HG03432 (cell line): ENCODE measurements around the gene SPATA25.
"Not testable (repeated sequence)": the region's sequence is repeated elsewhere in the genome, so short reads cannot be mapped to it uniquely, and the experiment has no call there.

ENCODE experiments used
- ATAC-seq: cut with Tn5 transposase; IDR thresholded peaks from one replicate; pipeline ENCODE4 v1.9.1; 2021; ENCODE audit warnings: mild to moderate bottlenecking, moderate library complexity; ENCODE audit not compliant: unreplicated experiment

The SPATA25 gene

DNA sequence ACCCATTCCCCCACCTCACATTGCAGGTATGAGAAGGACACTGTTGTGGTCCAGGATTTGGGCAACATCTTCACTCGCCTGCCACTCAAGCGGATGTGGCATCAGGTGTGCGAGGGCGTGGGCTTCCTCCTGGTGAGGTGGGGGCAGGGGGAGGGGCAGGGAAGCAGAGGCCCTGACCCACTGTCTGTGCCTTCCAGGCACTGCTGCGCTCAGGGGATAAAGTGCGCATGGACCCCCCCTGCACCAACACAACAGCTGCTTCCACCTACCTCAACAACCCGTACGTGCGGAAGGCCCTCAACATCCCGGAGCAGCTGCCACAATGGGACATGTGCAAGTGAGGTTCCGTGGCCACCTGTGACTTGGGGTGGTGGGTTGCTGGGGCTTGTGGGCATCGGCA is 7.4 kb upstream of the SPATA25 start:
- ATAC-seq, result no peak

DNA sequence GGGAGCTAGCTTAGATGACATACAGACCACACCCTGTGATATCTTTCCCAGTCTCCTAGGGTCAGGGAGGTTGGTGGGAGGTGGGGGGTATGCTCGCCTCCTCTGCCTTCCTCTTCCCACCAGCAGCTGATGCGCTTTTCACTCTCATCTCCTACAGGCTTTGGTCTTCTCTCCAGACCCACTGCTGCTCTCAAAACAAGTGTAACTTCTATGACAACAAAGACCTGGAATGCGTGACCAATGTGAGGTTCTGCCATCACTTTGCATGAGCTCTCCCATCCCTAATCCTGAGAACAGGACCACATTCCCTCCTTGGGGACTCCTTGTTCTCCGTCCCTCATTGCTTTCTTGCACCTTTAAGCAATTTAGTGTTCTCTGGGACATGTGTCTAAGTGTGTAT is 6.4 kb upstream of the SPATA25 start:
- no peak for ATAC-seq

DNA sequence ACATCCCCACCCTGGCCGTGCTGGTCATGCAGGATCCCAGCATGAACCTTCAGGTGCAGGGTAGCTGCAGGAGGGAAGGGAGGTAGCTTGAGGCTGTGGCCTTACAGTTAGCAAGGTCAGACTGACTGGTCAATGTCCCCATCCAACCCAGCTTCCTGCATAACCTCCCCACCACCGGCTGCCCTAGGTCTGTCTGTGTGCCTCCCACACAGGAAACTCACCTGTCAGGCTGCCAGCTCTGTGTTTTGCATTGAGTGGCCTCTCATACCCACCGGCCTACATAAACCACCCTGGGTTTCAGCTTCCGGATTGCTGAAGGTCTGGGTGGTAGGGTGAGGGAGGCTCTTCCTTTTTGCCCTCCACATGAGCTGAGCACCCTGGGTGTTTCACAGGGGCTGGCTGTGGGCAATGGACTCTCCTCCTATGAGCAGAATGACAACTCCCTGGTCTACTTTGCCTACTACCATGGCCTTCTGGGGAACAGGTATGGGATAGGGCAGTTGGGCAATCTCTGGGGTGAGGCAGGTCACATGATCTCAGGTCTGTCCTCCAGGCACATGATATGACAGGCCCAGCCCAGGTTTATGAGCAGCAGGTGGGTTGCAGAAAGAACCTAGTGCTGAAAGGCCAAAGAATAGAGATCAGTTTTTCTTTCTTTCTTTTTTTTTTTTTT is 5.5 kb upstream of the SPATA25 start:
- ATAC-seq, result no peak

DNA sequence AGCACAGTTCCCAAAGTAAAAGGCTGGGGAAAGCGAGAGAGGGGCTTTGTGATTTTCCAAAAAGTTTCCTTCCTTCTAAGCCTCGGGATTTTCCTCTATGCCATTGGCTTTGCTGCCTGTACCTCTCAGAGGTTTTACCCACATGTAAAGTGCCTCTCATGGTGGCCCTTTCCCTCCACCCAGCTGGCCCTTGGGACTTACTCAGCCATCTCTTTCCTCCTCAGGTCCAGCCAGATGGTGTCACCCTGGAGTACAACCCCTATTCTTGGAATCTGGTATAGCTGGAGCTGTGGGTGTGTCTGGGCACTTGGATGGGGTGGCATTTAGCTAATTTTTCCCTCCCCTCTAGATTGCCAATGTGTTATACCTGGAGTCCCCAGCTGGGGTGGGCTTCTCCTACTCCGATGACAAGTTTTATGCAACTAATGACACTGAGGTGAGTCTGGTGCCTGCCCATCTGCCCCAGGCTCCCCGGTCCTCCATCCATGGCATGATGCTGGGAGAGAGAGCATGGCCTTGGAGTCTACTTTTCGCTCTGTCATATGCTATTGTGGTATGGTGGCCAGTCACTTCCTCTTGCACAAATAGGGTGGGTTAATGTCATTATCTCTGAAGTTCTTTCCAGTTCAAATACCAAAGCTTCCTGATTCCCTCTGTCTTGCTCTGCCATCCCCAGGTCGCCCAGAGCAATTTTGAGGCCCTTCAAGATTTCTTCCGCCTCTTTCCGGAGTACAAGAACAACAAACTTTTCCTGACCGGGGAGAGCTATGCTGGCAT is 4.8 kb upstream of the SPATA25 start:
- no peak for ATAC-seq

DNA sequence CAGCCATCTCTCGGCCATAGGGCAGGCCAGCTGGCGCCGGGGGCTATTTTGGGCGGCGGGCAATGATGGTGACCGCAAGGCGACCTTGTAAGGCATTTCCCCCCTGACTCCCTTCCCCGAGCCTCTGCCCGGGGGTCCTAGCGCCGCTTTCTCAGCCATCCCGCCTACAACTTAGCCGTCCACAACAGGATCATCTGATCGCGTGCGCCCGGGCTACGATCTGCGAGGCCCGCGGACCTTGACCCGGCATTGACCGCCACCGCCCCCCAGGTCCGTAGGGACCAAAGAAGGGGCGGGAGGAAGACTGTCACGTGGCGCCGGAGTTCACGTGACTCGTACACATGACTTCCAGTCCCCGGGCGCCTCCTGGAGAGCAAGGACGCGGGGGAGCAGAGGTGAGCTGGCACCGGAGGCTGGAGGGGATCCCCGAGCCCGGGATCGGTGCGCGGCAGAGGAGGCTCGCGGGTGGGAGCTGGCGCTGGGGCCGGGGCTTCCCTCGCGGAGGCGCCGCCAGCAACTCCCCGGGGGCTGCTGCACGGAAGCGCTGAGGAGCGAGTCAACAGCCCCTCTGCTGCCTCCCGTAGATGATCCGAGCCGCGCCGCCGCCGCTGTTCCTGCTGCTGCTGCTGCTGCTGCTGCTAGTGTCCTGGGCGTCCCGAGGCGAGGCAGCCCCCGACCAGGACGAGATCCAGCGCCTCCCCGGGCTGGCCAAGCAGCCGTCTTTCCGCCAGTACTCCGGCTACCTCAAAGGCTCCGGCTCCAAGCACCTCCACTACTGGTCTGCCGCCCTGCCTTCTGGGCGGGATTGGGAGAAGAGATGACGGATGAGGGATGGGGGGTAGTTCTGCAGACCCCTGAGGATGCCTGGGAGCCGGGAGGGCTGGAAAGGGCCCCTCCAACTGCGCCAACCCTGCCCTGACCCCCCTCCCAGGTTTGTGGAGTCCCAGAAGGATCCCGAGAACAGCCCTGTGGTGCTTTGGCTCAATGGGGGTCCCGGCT is 3.9 kb upstream of the SPATA25 start, which contains the start of the genes CTSA and NEURL2:
Gene CTSA, plus strand, starts transcription at position 351 of the 999 bp plus-strand sequence. Its CDS starts 234 bp downstream, at position 585.
Gene NEURL2, minus strand, starts transcription at position 224 of the 999 bp plus-strand sequence. Its CDS starts 217 bp downstream, at position 7.
- peak; percentile 71 for ATAC-seq

DNA sequence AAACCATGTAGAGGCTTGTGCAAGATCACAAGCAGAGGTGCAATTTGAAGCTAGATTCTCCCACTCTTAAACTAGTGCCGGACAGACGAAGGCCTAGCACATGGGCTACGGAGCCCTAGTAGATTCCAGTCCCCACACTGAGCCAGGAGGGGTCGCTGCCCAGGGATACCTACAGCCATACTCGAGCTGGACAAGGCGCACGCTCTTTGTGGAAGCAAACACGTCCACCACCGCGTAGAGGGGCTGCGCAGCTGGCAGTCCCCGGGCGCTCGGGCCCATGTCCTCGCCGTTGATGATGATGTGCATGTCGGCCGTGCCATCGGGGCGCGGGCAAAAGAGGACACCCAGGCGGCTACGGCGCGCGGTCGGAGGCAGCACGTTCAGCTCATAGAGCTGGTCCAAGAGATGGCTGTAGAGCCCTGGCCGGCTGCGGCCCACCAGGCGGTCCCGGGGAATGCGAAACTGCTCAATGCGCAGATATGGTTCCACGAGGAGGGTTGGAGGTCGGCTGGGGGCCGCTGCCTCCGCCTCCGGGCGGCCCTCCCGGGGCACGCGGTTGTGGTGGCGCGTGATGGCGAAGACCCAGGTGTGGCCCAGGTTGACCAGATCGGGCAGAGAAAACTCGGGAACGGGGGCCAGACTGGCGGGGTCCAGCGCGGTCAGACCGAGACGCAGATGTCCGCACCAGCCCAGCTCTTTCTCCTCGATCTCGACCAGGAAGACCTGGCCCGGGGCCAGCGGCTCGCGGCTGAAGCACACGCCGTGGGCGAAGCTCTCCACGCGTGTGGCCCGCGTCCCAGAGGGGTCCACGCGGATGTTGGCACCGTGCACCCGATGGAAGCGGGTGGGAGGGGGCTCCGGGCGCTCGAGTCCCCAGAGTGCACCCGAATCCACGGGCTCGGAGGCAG is 2.9 kb upstream of the SPATA25 start:
- peak; percentile 24 for ATAC-seq

DNA sequence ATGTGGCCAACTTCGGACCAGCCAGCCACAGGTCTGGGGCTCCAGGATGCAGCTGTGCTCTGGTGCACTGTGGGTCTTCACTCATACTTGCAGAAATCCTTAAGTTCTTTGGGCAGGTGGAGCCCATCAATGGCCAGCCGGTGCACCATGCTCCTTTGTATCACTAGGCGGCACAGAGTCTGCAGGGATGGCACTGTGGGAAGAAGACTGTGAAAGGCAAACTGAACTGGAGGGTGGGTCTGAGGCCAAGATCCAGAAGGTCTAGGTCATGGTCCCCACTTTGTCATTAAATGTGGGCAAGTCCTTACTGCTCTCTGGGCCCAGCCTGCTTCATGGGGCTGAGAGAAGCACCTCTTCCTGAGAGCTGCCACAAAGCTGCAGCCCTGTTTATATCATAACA is 1.3 kb upstream of the SPATA25 start:
- no peak for ATAC-seq

DNA sequence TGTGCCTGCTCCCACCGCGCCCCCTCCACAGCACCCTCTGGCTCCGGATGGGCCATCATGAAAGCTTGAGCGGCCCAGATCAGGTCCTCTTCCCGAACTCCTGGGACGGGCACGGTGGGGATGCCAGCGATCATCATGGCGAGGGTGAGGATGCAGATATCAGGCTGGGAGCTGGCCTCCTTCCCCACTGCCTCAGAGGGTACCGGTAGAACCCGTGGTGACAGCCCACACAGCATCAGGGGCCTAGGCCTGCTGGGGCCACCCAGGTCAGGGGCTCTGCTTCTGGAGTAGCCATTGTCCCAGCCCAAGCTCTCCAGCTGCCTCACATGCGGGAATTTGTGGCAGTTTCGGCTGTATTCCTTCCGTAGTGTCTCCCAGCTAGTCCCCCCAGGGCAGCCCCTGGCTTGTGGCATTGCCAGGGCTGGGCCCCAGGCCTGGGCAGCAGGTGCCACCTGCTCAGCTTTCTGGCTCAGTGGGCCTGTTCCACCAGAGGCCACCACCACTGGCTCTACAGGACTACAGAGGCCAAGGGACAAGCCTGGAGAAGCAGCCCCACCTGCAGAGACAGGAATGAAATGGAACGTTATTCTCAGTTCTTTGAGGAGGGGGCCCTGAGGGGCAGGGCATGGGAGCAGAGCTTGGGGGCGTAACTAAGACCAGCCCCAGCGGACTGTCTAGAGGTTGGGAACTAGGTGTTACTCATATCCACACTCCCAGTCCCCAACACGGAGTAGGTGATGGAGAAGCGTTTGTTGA is 654 bp downstream of the SPATA25 start:
- no peak for ATAC-seq

DNA sequence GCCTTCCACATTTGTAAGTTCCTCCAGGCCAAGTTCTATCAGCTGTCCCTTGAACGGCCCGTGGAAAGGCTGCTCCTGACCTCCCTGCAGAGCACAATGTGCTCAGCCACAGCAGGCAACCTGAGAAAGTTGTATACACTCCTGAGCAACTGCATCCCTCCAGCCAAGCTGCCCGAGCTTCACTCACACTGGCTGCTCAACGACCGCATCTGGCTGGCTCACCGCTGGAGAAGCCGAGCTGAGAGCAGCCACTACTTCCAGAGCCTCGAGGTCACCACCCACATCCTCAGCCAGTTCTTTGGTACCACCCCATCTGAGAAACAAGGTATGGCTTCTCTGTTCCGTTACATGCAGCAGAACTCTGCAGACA is 4.3 kb downstream of the SPATA25 start:
- ATAC-seq, result no peak

DNA sequence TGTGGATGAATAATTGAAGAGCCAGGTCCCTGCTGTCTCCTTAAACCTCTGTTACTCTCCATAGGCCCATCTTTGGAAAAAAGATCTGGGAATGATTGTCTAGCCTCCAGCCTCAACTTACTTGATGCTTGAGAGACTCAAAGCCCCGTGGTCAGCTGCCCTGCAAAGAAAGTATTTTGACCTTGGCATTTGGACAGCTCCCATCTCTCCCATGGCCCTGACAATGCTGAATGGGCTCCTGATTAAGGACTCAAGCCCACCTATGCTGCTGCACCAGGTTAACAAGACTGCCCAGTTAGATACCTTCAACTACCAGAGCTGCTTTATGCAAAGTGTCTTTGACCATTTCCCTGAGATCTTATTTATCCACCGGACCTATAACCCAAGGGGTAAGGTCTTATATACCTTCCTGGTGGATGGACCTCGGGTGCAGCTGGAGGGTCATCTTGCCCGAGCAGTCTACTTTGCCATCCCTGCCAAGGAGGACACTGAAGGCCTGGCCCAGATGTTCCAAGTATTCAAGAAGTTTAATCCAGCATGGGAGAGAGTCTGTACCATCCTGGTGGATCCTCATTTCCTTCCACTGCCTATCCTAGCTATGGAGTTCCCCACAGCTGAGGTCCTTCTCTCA is 4.8 kb downstream of the SPATA25 start:
- ATAC-seq, result no peak

DNA sequence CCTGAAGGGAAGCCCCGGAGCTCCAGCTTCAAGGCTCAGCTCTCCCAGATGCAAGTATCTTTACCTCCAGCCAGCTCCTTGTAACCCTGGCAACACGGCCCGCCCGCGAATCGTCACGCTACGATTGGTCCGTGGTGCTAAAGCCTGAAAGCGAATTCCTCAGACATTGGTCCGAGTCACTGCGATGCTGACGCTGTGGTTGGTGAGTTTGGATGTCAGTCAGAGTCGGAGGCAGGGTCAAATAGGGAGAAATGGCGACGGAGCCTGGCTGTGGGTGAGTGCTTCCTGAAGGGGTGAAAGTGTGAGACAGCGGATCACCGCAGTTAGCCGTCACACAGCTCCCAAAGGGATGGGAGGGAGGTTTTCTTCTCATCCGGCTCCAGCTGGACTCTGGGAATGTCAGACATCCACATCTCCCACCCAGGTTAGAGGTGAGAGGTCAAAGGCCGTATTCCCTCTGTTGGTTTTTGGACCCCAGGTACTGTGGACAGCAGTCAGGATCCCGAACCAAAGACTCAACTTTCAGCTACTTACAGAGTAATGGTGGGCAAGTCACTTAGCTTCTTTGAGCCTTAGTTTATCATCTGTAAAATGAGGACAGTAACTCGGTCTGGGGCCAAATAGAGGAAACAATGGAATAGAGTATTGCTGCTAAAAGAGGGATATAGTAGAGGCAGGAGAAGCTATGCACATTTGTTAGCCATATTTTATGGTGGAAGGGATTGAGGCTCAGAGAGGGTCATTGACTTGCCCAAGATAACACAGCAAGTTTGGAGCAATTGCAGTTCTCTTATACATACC is 6.2 kb downstream of the SPATA25 start, which contains the start of gene ZSWIM1:
Gene ZSWIM1, plus strand, starts transcription at position 240 of the 801 bp plus-strand sequence. CDS start 1,366 bp downstream, outside the sequence.
- ATAC-seq, result peak; percentile 92

DNA sequence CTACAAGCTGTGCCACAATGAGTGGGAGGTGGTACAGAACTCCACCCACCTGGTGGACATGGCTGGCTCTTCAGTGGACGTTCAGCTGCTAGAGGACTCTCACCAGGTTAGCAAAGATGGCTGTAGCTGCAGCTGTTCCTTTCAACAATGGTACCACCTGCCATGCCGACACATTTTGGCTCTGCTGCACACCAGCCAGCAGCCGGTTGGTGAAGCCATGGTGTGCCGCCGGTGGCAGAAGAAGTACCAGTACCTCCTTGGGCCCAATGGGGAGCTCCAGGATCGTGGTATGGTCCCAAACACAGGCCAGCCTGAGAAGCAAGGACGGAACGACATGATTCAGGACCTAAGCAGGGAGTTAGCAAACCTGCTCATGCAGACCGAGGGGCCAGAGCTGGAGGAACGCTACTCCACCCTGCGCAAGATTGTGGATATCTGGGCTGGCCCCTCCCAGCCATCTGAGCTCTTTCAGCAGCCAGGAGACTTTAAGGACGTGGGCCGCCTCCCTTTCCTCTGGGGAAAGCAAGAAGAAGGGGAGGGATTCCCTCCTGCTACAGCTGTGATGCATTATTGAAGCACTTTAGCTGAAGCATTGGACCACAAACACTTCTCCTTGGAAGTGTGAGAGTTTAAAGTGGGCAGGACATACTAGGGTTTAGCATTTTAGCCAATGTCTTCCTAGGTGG is 9.2 kb downstream of the SPATA25 start:
- no peak for ATAC-seq

DNA sequence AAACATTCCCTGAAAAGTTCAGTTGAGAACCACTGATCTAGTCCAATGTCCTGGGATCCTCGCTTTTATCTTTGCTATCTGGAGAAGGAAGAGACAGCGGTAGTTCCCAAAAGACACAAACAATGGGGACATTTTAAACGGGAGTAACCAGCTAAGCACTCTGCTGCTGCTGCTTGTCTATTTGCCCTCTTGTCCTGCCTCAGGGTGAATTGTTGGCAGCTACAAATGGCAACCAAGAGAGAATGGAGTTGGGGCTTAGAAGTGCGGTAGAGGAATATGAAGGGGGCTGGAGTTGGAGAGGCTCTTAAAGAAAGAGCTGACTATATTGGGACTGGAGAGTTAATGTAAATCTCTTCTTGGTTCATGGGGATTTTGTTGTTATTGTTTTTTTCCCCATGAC is 12.8 kb downstream of the SPATA25 start:
- no peak for ATAC-seq

DNA sequence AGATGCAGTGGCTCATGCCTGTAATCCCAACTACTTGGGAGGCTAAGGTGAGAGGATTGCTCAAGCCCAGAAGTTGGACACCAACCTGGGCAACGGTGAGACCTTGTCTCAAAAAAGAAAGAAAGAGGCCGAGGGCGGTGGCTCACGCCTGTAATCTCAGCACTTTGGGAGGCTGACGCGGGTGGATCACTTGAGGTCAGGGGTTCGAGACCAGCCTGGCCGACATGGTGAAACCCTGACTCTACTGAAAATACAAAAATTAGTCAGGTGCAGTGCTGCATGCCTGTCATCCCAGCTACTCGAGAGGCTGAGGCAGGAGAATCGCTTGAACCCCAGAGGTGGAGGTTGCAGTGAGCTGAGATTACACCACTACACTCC is 13.3 kb downstream of the SPATA25 start:
- not testable (repeated sequence) for ATAC-seq

DNA sequence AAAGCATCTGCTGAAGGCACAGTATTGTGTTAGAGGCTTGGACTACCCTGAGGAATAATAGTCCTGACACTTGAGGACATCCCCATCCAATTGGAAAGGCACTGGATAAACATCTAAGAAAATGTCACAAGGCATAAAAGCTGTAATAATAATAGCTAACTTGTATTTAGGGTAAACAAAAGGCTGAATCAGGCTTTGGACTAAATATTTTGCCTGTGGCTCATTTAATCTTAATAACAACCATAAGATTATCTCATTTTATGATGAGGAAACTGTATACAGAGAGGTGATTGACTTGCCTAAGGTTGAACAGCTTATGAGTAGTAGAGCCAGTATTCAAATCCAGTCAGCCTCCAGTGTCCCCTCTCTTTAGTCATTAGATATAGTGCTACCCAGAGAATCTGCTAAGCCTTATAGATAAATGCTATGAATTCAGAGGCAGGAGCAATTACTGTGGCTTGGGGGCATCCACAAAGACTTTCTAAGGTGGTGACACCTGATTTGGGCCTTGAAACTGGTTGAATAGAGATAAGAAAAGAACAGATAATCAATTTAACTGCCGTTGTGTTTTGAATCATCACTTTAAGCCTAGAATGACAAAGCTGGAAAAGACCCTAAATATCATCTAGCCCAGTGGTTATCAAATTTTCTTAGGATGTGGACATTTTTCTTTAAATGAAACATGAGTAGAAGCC is 13.9 kb downstream of the SPATA25 start:
- ATAC-seq, result no peak

DNA sequence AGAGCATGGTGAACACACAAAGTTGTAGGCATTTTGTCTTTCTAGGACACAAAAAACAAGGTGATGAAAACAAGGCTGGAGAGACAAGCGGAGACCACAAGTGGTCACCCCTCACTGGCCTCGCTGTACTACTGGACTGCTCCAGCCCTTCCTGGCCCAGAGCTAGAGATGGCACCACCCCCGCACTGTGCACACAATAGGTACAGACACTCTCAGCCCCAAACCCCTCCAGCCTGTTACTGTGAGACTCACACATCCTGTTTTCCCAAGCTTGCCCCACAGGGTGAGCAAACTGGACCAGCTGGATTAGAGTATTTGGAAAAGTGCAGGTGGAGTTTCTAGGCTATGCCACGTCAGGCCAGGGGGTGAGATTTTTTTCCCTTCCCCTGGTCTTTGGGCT is 14.8 kb downstream of the SPATA25 start:
- ATAC-seq, result no peak

DNA sequence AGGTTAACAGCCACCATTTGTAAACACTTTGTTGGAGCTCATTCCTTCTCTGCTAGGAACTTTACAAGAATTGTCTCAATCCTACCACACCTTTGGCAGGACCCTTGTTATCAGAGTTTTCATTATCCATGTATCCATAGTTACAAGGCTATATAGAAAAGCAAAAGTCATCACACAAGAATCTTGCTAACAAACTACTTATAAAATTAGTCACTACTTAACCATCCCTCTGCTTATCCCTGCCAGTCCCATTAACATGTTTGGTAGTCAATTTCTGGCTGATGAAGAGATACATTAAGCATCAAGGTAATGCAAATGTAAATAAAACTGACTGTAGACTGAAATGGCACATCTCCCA is 19.6 kb downstream of the SPATA25 start:
- ATAC-seq, result no peak
